ENCODE data around the gene TMEM45A.

Gene TMEM45A

GRCh38 chr3:100518244-100518643, 25.8 kb downstream of the TMEM45A start:
- Histone ChIP-seq H3K4me1 (ENCODE audit: control extremely low read depth in 1 of 4, control insufficient read depth in 4 of 4, insufficient read depth in 4 of 4, low read length in 3 of 4) (no peaks in the 10 kb centered on the region), H3K9me3 (ENCODE audit: control extremely low read depth in 1 of 5, control insufficient read depth in 4 of 5, insufficient read depth in 2 of 5, low read depth in 1 of 5, low read length in 4 of 5) (no peaks in the 10 kb centered on the region), H3K27me3 (replicated peaks in 2 of 5; ENCODE audit: control insufficient read depth in 4 of 5, insufficient read depth in 5 of 5, low read length in 4 of 5) (no peaks in the 10 kb centered on the region), H3K4me3 (ENCODE audit: control insufficient read depth in 1 of 7, extremely low read depth in 1 of 7, insufficient read depth in 4 of 7, low read depth in 2 of 7, low read length in 6 of 7) (no peak overlapping the region), H3K36me3 (ENCODE audit: control insufficient read depth in 4 of 4, insufficient read depth in 4 of 4, low read length in 3 of 4) (no peaks in the 10 kb centered on the region), H3K27ac (ENCODE audit: insufficient read depth in 1 of 2, low read depth in 1 of 2, low read length in 2 of 2, poor library complexity in 1 of 2, severe bottlenecking in 2 of 2) (no peak overlapping the region)
- DNase-seq, result no peak
- ChIA-PET CTCF (no interaction called here), POLR2A (no interaction called here)

- DNase-seq, result no peak
- no peak overlapping the region for H3K27ac ChIP-seq (ENCODE audit: insufficient read depth in 1 of 2, low read depth in 1 of 2, low read length in 2 of 2, poor library complexity in 1 of 2, severe bottlenecking in 2 of 2)
- 89% methylated on average over 4 of the region's 4 CpGs for WGBS (ENCODE audit: insufficient coverage)
- H3K36me3 ChIP-seq (ENCODE audit: control insufficient read depth in 4 of 4, insufficient read depth in 4 of 4, low read length in 3 of 4), result no peaks in the 10 kb centered on the region
- ChIA-PET POLR2A (no interaction called here), CTCF (no interaction called here)
- no peak overlapping the region for H3K4me3 ChIP-seq (ENCODE audit: control insufficient read depth in 1 of 7, extremely low read depth in 1 of 7, insufficient read depth in 4 of 7, low read depth in 2 of 7, low read length in 6 of 7)
- H3K4me1 ChIP-seq (ENCODE audit: control extremely low read depth in 1 of 4, control insufficient read depth in 4 of 4, insufficient read depth in 4 of 4, low read length in 3 of 4), result no peaks in the 10 kb centered on the region
- H3K9me3 ChIP-seq (ENCODE audit: control extremely low read depth in 1 of 5, control insufficient read depth in 4 of 5, insufficient read depth in 2 of 5, low read depth in 1 of 5, low read length in 4 of 5), result no peaks in the 10 kb centered on the region
- no peaks in the 10 kb centered on the region for H3K27me3 ChIP-seq (replicated peaks in 2 of 5; ENCODE audit: control insufficient read depth in 4 of 5, insufficient read depth in 5 of 5, low read length in 4 of 5)
Observed at GRCh38 chr3:100518983-100519382, 26.6 kb downstream of the TMEM45A start.

- H3K4me3 ChIP-seq (ENCODE audit: control insufficient read depth in 1 of 7, extremely low read depth in 1 of 7, insufficient read depth in 4 of 7, low read depth in 2 of 7, low read length in 6 of 7), result no peak overlapping the region
- 92% methylated on average over 10 of the region's 10 CpGs for WGBS (ENCODE audit: insufficient coverage)
- H3K9me3 ChIP-seq (ENCODE audit: control extremely low read depth in 1 of 5, control insufficient read depth in 4 of 5, insufficient read depth in 2 of 5, low read depth in 1 of 5, low read length in 4 of 5), result no peaks in the 10 kb centered on the region
- no peak overlapping the region for H3K27ac ChIP-seq (ENCODE audit: insufficient read depth in 1 of 2, low read depth in 1 of 2, low read length in 2 of 2, poor library complexity in 1 of 2, severe bottlenecking in 2 of 2)
- H3K27me3 ChIP-seq (replicated peaks in 2 of 5; ENCODE audit: control insufficient read depth in 4 of 5, insufficient read depth in 5 of 5, low read length in 4 of 5), result no peaks in the 10 kb centered on the region
- H3K4me1 ChIP-seq (ENCODE audit: control extremely low read depth in 1 of 4, control insufficient read depth in 4 of 4, insufficient read depth in 4 of 4, low read length in 3 of 4), result no peaks in the 10 kb centered on the region
- H3K36me3 ChIP-seq (ENCODE audit: control insufficient read depth in 4 of 4, insufficient read depth in 4 of 4, low read length in 3 of 4), result no peaks in the 10 kb centered on the region
- DNase-seq, result no peak
- ChIA-PET POLR2A (no interaction called here), CTCF (interaction anchor here (1.2 kb wide), 1 partner anchor 69 kb away, joined by 4 read pairs; no protein-coding TSS in a partner anchor)
Observed at GRCh38 chr3:100521439-100521845, 29.0 kb downstream of the TMEM45A start.

- Histone ChIP-seq H3K27ac (ENCODE audit: insufficient read depth in 1 of 2, low read depth in 1 of 2, low read length in 2 of 2, poor library complexity in 1 of 2, severe bottlenecking in 2 of 2) (no peak overlapping the region), H3K4me3 (ENCODE audit: control insufficient read depth in 1 of 7, extremely low read depth in 1 of 7, insufficient read depth in 4 of 7, low read depth in 2 of 7, low read length in 6 of 7) (no peak overlapping the region), H3K27me3 (replicated peaks in 2 of 5; ENCODE audit: control insufficient read depth in 4 of 5, insufficient read depth in 5 of 5, low read length in 4 of 5) (no peaks in the 10 kb centered on the region), H3K4me1 (ENCODE audit: control extremely low read depth in 1 of 4, control insufficient read depth in 4 of 4, insufficient read depth in 4 of 4, low read length in 3 of 4) (no peaks in the 10 kb centered on the region), H3K36me3 (ENCODE audit: control insufficient read depth in 4 of 4, insufficient read depth in 4 of 4, low read length in 3 of 4) (no peaks in the 10 kb centered on the region), H3K9me3 (ENCODE audit: control extremely low read depth in 1 of 5, control insufficient read depth in 4 of 5, insufficient read depth in 2 of 5, low read depth in 1 of 5, low read length in 4 of 5) (no peaks in the 10 kb centered on the region)
- no peak for DNase-seq
- WGBS (ENCODE audit: insufficient coverage), result 100% methylated on average over 2 of the region's 3 CpGs
- ChIA-PET CTCF (no interaction called here), POLR2A (no interaction called here)
Observed at GRCh38 chr3:100522125-100522524, 29.7 kb downstream of the TMEM45A start.

- Histone ChIP-seq H3K27me3 (replicated peaks in 2 of 5; ENCODE audit: control insufficient read depth in 4 of 5, insufficient read depth in 5 of 5, low read length in 4 of 5) (no peaks in the 10 kb centered on the region), H3K27ac (ENCODE audit: insufficient read depth in 1 of 2, low read depth in 1 of 2, low read length in 2 of 2, poor library complexity in 1 of 2, severe bottlenecking in 2 of 2) (no peak overlapping the region), H3K36me3 (ENCODE audit: control insufficient read depth in 4 of 4, insufficient read depth in 4 of 4, low read length in 3 of 4) (no peaks in the 10 kb centered on the region), H3K9me3 (ENCODE audit: control extremely low read depth in 1 of 5, control insufficient read depth in 4 of 5, insufficient read depth in 2 of 5, low read depth in 1 of 5, low read length in 4 of 5) (no peaks in the 10 kb centered on the region), H3K4me3 (ENCODE audit: control insufficient read depth in 1 of 7, extremely low read depth in 1 of 7, insufficient read depth in 4 of 7, low read depth in 2 of 7, low read length in 6 of 7) (no peak overlapping the region), H3K4me1 (ENCODE audit: control extremely low read depth in 1 of 4, control insufficient read depth in 4 of 4, insufficient read depth in 4 of 4, low read length in 3 of 4) (no peaks in the 10 kb centered on the region)
- ChIA-PET CTCF (no interaction called here), POLR2A (no interaction called here)
- WGBS (ENCODE audit: insufficient coverage), result 100% methylated on average over 3 of the region's 4 CpGs
- no peak for DNase-seq
Observed at GRCh38 chr3:100523050-100523760, 30.8 kb downstream of the TMEM45A start.

- no peak for DNase-seq
- 92% methylated on average over 12 of the region's 12 CpGs for whole genome bisulfite sequencing (ENCODE audit: insufficient coverage)
- Histone ChIP-seq H3K4me1 (ENCODE audit: control extremely low read depth in 1 of 4, control insufficient read depth in 4 of 4, insufficient read depth in 4 of 4, low read length in 3 of 4) (no peaks in the 10 kb centered on the region), H3K27ac (ENCODE audit: insufficient read depth in 1 of 2, low read depth in 1 of 2, low read length in 2 of 2, poor library complexity in 1 of 2, severe bottlenecking in 2 of 2) (no peak overlapping the region), H3K36me3 (ENCODE audit: control insufficient read depth in 4 of 4, insufficient read depth in 4 of 4, low read length in 3 of 4) (no peaks in the 10 kb centered on the region), H3K27me3 (replicated peaks in 2 of 5; ENCODE audit: control insufficient read depth in 4 of 5, insufficient read depth in 5 of 5, low read length in 4 of 5) (no peaks in the 10 kb centered on the region), H3K4me3 (ENCODE audit: control insufficient read depth in 1 of 7, extremely low read depth in 1 of 7, insufficient read depth in 4 of 7, low read depth in 2 of 7, low read length in 6 of 7) (no peak overlapping the region), H3K9me3 (ENCODE audit: control extremely low read depth in 1 of 5, control insufficient read depth in 4 of 5, insufficient read depth in 2 of 5, low read depth in 1 of 5, low read length in 4 of 5) (no peaks in the 10 kb centered on the region)
- POLR2A ChIA-PET, result no interaction called here
- CTCF ChIA-PET, result interaction anchor here (1.0 kb wide), 1 partner anchor 109 kb away, joined by 4 read pairs; no protein-coding TSS in a partner anchor
Observed at GRCh38 chr3:100525753-100526612, 33.6 kb downstream of the TMEM45A start.

- no peak overlapping the region for H3K27ac ChIP-seq (ENCODE audit: insufficient read depth in 1 of 2, low read depth in 1 of 2, low read length in 2 of 2, poor library complexity in 1 of 2, severe bottlenecking in 2 of 2)
- H3K4me3 ChIP-seq (ENCODE audit: control insufficient read depth in 1 of 7, extremely low read depth in 1 of 7, insufficient read depth in 4 of 7, low read depth in 2 of 7, low read length in 6 of 7), result no peak overlapping the region
- ChIA-PET CTCF (no interaction called here), POLR2A (no interaction called here)
- H3K27me3 ChIP-seq (replicated peaks in 2 of 5; ENCODE audit: control insufficient read depth in 4 of 5, insufficient read depth in 5 of 5, low read length in 4 of 5), result no peaks in the 10 kb centered on the region
- no peaks in the 10 kb centered on the region for H3K4me1 ChIP-seq (ENCODE audit: control extremely low read depth in 1 of 4, control insufficient read depth in 4 of 4, insufficient read depth in 4 of 4, low read length in 3 of 4)
- 100% methylated on average over 1 of the region's 4 CpGs for WGBS (ENCODE audit: insufficient coverage)
- no peaks in the 10 kb centered on the region for H3K9me3 ChIP-seq (ENCODE audit: control extremely low read depth in 1 of 5, control insufficient read depth in 4 of 5, insufficient read depth in 2 of 5, low read depth in 1 of 5, low read length in 4 of 5)
- no peak for DNase-seq
- H3K36me3 ChIP-seq (ENCODE audit: control insufficient read depth in 4 of 4, insufficient read depth in 4 of 4, low read length in 3 of 4), result no peaks in the 10 kb centered on the region
Observed at GRCh38 chr3:100526613-100527346, 34.4 kb downstream of the TMEM45A start.

All from common myeloid progenitor, CD34-positive (primary cell).